DOHH2 (cell line): ENCODE results near the gene GNG14.

Experiments
- EZH2phosphoT487 ChIP-seq: fragments of 200-600 bp; sonication (generic); IDR thresholded peaks from 2 replicates; pipeline ENCODE4 v1.6.1; 2017; ENCODE audit warnings: borderline replicate concordance, mild to moderate bottlenecking, antibody characterized with exemption, low read length, moderate library complexity, mixed read lengths
- TF ChIP-seq, protein P1 (sequence below): fragments of 200-600 bp; sonication (generic); IDR thresholded peaks from one replicate; pipeline ENCODE4 v1.5.1; 2014; ENCODE audit warnings: antibody characterized with exemption, mild to moderate bottlenecking, low read depth, low read length; ENCODE audit not compliant: poor library complexity, severe bottlenecking

DNA sequence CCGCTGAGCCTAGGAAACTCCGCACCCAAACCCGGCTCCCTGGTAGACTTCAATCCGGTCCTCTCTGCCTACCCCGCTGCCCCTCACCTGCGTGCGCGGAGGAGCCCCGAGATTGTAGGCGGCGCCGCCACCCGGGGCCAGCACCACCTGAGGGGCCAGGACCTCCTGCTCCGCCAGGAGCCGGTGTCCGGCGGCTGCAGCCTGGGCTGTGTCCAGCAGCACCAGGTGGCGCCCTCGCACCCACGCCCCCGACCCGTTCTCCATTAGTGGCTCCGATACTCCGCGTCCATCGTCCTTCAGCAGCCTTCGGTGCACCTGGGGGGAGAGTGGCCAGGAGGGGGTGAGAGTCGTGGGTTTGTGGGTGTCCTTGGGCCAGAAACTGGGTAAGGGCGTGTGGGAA, 39.7 kb upstream of the GNG14 start:
- TF ChIP-seq, protein P1, sequence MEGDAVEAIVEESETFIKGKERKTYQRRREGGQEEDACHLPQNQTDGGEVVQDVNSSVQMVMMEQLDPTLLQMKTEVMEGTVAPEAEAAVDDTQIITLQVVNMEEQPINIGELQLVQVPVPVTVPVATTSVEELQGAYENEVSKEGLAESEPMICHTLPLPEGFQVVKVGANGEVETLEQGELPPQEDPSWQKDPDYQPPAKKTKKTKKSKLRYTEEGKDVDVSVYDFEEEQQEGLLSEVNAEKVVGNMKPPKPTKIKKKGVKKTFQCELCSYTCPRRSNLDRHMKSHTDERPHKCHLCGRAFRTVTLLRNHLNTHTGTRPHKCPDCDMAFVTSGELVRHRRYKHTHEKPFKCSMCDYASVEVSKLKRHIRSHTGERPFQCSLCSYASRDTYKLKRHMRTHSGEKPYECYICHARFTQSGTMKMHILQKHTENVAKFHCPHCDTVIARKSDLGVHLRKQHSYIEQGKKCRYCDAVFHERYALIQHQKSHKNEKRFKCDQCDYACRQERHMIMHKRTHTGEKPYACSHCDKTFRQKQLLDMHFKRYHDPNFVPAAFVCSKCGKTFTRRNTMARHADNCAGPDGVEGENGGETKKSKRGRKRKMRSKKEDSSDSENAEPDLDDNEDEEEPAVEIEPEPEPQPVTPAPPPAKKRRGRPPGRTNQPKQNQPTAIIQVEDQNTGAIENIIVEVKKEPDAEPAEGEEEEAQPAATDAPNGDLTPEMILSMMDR, result no peak
- TF ChIP-seq EZH2phosphoT487, result no peak
